Natural killer cell (primary cell): ENCODE measurements around the gene SAA2. TPM values are rescaled to one million over a fixed set of nuclear protein-coding genes. Genes with fewer than 3 reads are reported as not detected.
"Not testable (repeated sequence)": the region's sequence is repeated elsewhere in the genome, so short reads cannot be mapped to it uniquely, and the experiment has no call there.

Source experiments
- ATAC-seq, 3 donors: fragments of 150-1000 bp in 2 of 3; fragments of 200-7000 bp in 1 of 3; cut with Tn5 transposase; 1 replicate in 1 of 3; 2 replicates in 2 of 3; pipeline ENCODE4 v1.10.0; 2021; ENCODE audit warnings: mild to moderate bottlenecking in 2 of 3, moderate library complexity in 2 of 3
- DNase-seq, 2 donors: peaks; one replicate each; pipeline versions ENCODE4 v3.0.0 to v3.0.0-alpha.2; 2013 to 2021; ENCODE audit warnings: mixed read lengths in 1 of 2
- H3K27ac ChIP-seq: one replicate; pipeline ENCODE4 v1.5.1; 2013; ENCODE audit warnings: mild to moderate bottlenecking, low read length
- H3K27me3 ChIP-seq: one replicate; pipeline ENCODE4 v1.6.1; 2013; ENCODE audit warnings: low read length; ENCODE audit not compliant: control insufficient read depth, insufficient read depth
- H3K36me3 ChIP-seq: one replicate; pipeline ENCODE4 v1.6.1; 2013; ENCODE audit warnings: low read length; ENCODE audit not compliant: control insufficient read depth, insufficient read depth
- H3K4me1 ChIP-seq: one replicate; pipeline ENCODE4 v1.6.1; 2013; ENCODE audit warnings: low read length; ENCODE audit not compliant: control insufficient read depth, insufficient read depth
- H3K4me3 ChIP-seq: one replicate; pipeline ENCODE4 v1.5.1; 2013; ENCODE audit warnings: low read length
- H3K9me3 ChIP-seq: one replicate; pipeline ENCODE4 v1.6.1; 2013; ENCODE audit warnings: low read length; ENCODE audit not compliant: control insufficient read depth, insufficient read depth
- H3K27ac Mint-ChIP-seq, 2 donors: one replicate each; pipeline ENCODE4 v1.8.0; 2022; ENCODE audit warnings: mild to moderate bottlenecking in 2 of 2, mixed read lengths in 2 of 2, moderate library complexity in 1 of 2
- H3K27me3 Mint-ChIP-seq, 2 donors: one replicate each; pipeline ENCODE4 v1.8.0; 2022; ENCODE audit warnings: low read depth in 2 of 2, mixed read lengths in 2 of 2
- H3K36me3 Mint-ChIP-seq: one replicate; pipeline ENCODE4 v1.8.0; 2022; ENCODE audit warnings: mixed read lengths
- H3K4me1 Mint-ChIP-seq, 2 donors: one replicate each; pipeline ENCODE4 v1.8.0; 2022; ENCODE audit warnings: mixed read lengths in 2 of 2
- H3K4me3 Mint-ChIP-seq: one replicate; pipeline ENCODE4 v1.8.0; 2022; ENCODE audit warnings: mild to moderate bottlenecking, moderate library complexity, mixed read lengths
- H3K9me3 Mint-ChIP-seq, 2 donors: one replicate each; pipeline ENCODE4 v1.8.0; 2022; ENCODE audit warnings: mixed read lengths in 2 of 2
- CTCF ChIP-seq: fragments of 200-600 bp; IDR thresholded peaks from one replicate; pipeline ENCODE4 v1.8.0; 2022; ENCODE audit warnings: antibody characterized with exemption
- WGBS: methylation state at CpG from one replicate; pipeline ENCODE4 v1.1.7; 2013; ENCODE audit warnings: missing lambda C conversion rate; ENCODE audit not compliant: insufficient coverage; 5-methylcytosine and 5-hydroxymethylcytosine counted together
- intact Hi-C: fragments of 100-400 bp; cut with micrococcal nuclease; formaldehyde crosslinking; loops from one replicate; pipeline ENCODE4 v1.14.2; 2022
- total RNA-seq, 4 donors: library from RNA; stranded (reverse); fragments of 120-200 nt in 1 of 4; gene quantifications; one replicate each; pipeline versions ENCODE4 v1.2.3 to v1.2.4, GENCODE V29; 2013 to 2022

The SAA2 gene
- total RNA-seq, 3 donors from 2014 or later (not counting 1 experiment from before 2014, with no cell fraction given) = not detected

- WGBS = 94% methylated on average over 3 of the region's 3 CpGs
- DNase-seq (no peak), ATAC-seq (no peak)
- H3K27ac ChIP-seq = no peak overlapping the region
- H3K4me1 ChIP-seq = no peaks in the 10 kb centered on the region
- no peaks in the 10 kb centered on the region for H3K36me3 ChIP-seq
- no peaks in the 10 kb centered on the region for H3K4me1 Mint-ChIP-seq
- no peak overlapping the region for H3K27ac Mint-ChIP-seq
- no peaks in the 10 kb centered on the region for H3K36me3 Mint-ChIP-seq
- intact Hi-C loops = no loop called here
- H3K27me3 Mint-ChIP-seq = peaks cover 0 to 6% of the 10 kb centered on the region in 2 donors
- H3K9me3 Mint-ChIP-seq = no peaks in the 10 kb centered on the region
- no peak overlapping the region for H3K4me3 Mint-ChIP-seq
- no peak overlapping the region for H3K4me3 ChIP-seq
- H3K27me3 ChIP-seq = no peaks in the 10 kb centered on the region
- no peak for TF ChIP-seq CTCF
- H3K9me3 ChIP-seq = no peaks in the 10 kb centered on the region
Measured at GRCh38 chr11:18253233-18253632, 4.8 kb upstream of the SAA2 start.

GRCh38 chr11:18247191-18247581 is 1.3 kb downstream of the SAA2 start:
- H3K4me1 ChIP-seq, H3K4me1 Mint-ChIP-seq, DNase-seq, H3K4me3 ChIP-seq, H3K36me3 Mint-ChIP-seq, H3K36me3 ChIP-seq, H3K9me3 ChIP-seq, H3K27ac ChIP-seq, ATAC-seq, H3K27me3 Mint-ChIP-seq, H3K27me3 ChIP-seq, H3K9me3 Mint-ChIP-seq, H3K27ac Mint-ChIP-seq: not testable (repeated sequence)
- WGBS = 88% methylated on average over 1 of the region's 6 CpGs
- intact Hi-C loops = loop anchor here (10.0 kb wide), 1 partner anchor 258 kb away; no protein-coding TSS in a partner anchor
- H3K4me3 Mint-ChIP-seq = peak overlapping the region; percentile 25

- peak overlapping the region; percentile 60 for H3K4me3 Mint-ChIP-seq
- H3K36me3 ChIP-seq, H3K27me3 ChIP-seq, H3K9me3 Mint-ChIP-seq, H3K27me3 Mint-ChIP-seq, H3K27ac Mint-ChIP-seq, H3K4me1 Mint-ChIP-seq, H3K9me3 ChIP-seq, H3K36me3 Mint-ChIP-seq, H3K4me1 ChIP-seq: not testable (repeated sequence)
- intact Hi-C loops = loop anchor here (10.0 kb wide), 1 partner anchor 258 kb away; no protein-coding TSS in a partner anchor
- ATAC-seq (peak; percentile 59 to 75 (median 69)), DNase-seq (peak in 1 of 2 donors; percentile 56)
- peak overlapping the region; percentile 49 for H3K27ac ChIP-seq
- H3K4me3 ChIP-seq = peak overlapping the region; percentile 23
- WGBS = 51% methylated on average over 10 of the region's 11 CpGs
Measured at GRCh38 chr11:18246379-18247190, 1.9 kb downstream of the SAA2 start.

DNA sequence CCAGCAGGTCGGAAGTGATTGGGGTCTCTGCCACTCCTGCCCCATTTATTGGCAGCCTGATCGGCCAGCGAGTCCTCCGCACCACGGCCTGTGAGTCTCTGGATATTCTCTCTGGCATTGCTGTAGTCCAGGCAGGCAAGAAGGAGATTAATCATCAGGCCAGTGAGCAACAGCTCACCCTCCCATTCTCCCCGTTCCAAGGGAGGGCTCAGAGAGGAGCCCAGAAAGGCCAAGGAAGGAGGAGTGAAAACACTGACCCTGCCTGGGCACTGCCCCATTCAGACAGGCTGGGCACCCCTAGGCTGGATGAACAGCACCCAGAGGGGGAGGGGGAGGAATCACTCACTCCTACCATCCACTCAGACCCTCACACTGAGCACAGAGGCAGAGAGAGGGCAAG is 3.1 kb downstream of the SAA2 start:
- Mint-ChIP-seq H3K4me1 (no peaks in the 10 kb centered on the region), H3K27ac (no peak overlapping the region), H3K27me3 (peaks cover 12 to 19% of the 10 kb centered on the region in 2 donors), H3K9me3 (no peaks in the 10 kb centered on the region), H3K36me3 (no peaks in the 10 kb centered on the region), H3K4me3 (no peak overlapping the region)
- H3K4me1 ChIP-seq = no peaks in the 10 kb centered on the region
- no peak for DNase-seq
- H3K27ac ChIP-seq = no peak overlapping the region
- TF ChIP-seq CTCF = no peak
- no peak for ATAC-seq
- no peaks in the 10 kb centered on the region for H3K9me3 ChIP-seq
- H3K4me3 ChIP-seq = no peak overlapping the region
- H3K27me3 ChIP-seq = no peaks in the 10 kb centered on the region
- intact Hi-C loops = loop anchor here (10.0 kb wide), 1 partner anchor 259 kb away; no protein-coding TSS in a partner anchor
- 94% methylated on average over 6 of the region's 6 CpGs for WGBS
- no peaks in the 10 kb centered on the region for H3K36me3 ChIP-seq
